ENCODE results near the gene PLEKHG3. TPM values are rescaled to one million over a fixed set of nuclear protein-coding genes. Genes with fewer than 3 reads are reported as not detected.

PLEKHG3 gene
- total RNA-seq, 2 experiments from 2014 or later: not detected

GRCh38 chr14:64770751-64771150 is 66.5 kb downstream of the PLEKHG3 start:
- POLR2A ChIA-PET: no interaction called here
- no peaks in the 10 kb centered on the region for H3K9me3 ChIP-seq (ENCODE audit: low read length)
- no peak overlapping the region for H3K4me2 ChIP-seq (ENCODE audit: low read length)
- H4K20me1 ChIP-seq (ENCODE audit: insufficient read depth, low read length): no peaks in the 10 kb centered on the region
- no peak for TF ChIP-seq EZH2phosphoT487 (IDR thresholded peaks at IDR 0.05; ENCODE audit: borderline replicate concordance, low read depth, low read length)
- no peak overlapping the region for H3K27ac ChIP-seq (ENCODE audit: low read depth, low read length, poor library complexity, severe bottlenecking)
- no peaks in the 10 kb centered on the region for H3K9me2 ChIP-seq (ENCODE audit: insufficient read depth, low read length)
- DNase-seq (ENCODE audit: low spot score): no peak
- no peaks in the 10 kb centered on the region for H3K36me3 ChIP-seq (ENCODE audit: insufficient read depth, low read length)
- CTCF ChIA-PET (ENCODE audit: unreplicated experiment): no interaction called here
- H3K4me3 ChIP-seq (ENCODE audit: low read depth, low read length, poor library complexity, severe bottlenecking): no peak overlapping the region
- no TSS peak for BruUV-seq (replicated peaks)
- H3K4me1 ChIP-seq (ENCODE audit: insufficient read depth, low read length, poor library complexity, severe bottlenecking): no peaks in the 10 kb centered on the region
- no peaks in the 10 kb centered on the region for H3K79me2 ChIP-seq (ENCODE audit: insufficient read depth, low read depth, low read length)
- intact Hi-C loops (cut with micrococcal nuclease; ENCODE audit: unreplicated experiment): no loop called here
- H2AFZ ChIP-seq (ENCODE audit: low read length): no peak overlapping the region

- ChIA-PET CTCF (ENCODE audit: unreplicated experiment) (interaction anchor here (0.6 kb wide), 1 partner anchor 11 kb away, joined by 4 read pairs; no protein-coding TSS in a partner anchor), POLR2A (no interaction called here)
- no peak for DNase-seq (ENCODE audit: low spot score)
- Histone ChIP-seq H2AFZ (ENCODE audit: low read length) (no peak overlapping the region), H3K9me3 (ENCODE audit: low read length) (no peaks in the 10 kb centered on the region), H3K27ac (ENCODE audit: low read depth, low read length, poor library complexity, severe bottlenecking) (no peak overlapping the region), H3K4me1 (ENCODE audit: insufficient read depth, low read length, poor library complexity, severe bottlenecking) (no peaks in the 10 kb centered on the region), H3K36me3 (ENCODE audit: insufficient read depth, low read length) (no peaks in the 10 kb centered on the region), H3K79me2 (ENCODE audit: insufficient read depth, low read depth, low read length) (no peaks in the 10 kb centered on the region), H3K4me2 (ENCODE audit: low read length) (no peak overlapping the region), H3K9me2 (ENCODE audit: insufficient read depth, low read length) (no peaks in the 10 kb centered on the region), H4K20me1 (ENCODE audit: insufficient read depth, low read length) (no peaks in the 10 kb centered on the region), H3K4me3 (ENCODE audit: low read depth, low read length, poor library complexity, severe bottlenecking) (no peak overlapping the region)
- intact Hi-C loops (cut with micrococcal nuclease; ENCODE audit: unreplicated experiment): no loop called here
- no TSS peak for BruUV-seq (replicated peaks)
- TF ChIP-seq CTCF (conservative IDR thresholded peaks at IDR 0.05; ENCODE audit: low read length) (no peak), EZH2phosphoT487 (IDR thresholded peaks at IDR 0.05; ENCODE audit: borderline replicate concordance, low read depth, low read length) (no peak)
Observed at GRCh38 chr14:64771161-64771560, 66.9 kb downstream of the PLEKHG3 start.

- Histone ChIP-seq H3K4me2 (ENCODE audit: low read length) (no peak overlapping the region), H3K9me2 (ENCODE audit: insufficient read depth, low read length) (no peaks in the 10 kb centered on the region), H3K36me3 (ENCODE audit: insufficient read depth, low read length) (no peaks in the 10 kb centered on the region), H3K79me2 (ENCODE audit: insufficient read depth, low read depth, low read length) (no peaks in the 10 kb centered on the region), H3K9me3 (ENCODE audit: low read length) (no peaks in the 10 kb centered on the region), H3K4me1 (ENCODE audit: insufficient read depth, low read length, poor library complexity, severe bottlenecking) (no peaks in the 10 kb centered on the region), H4K20me1 (ENCODE audit: insufficient read depth, low read length) (no peaks in the 10 kb centered on the region), H3K4me3 (ENCODE audit: low read depth, low read length, poor library complexity, severe bottlenecking) (no peak overlapping the region), H2AFZ (ENCODE audit: low read length) (no peak overlapping the region), H3K27ac (ENCODE audit: low read depth, low read length, poor library complexity, severe bottlenecking) (no peak overlapping the region)
- TF ChIP-seq CTCF (conservative IDR thresholded peaks at IDR 0.05; ENCODE audit: low read length): no peak
- TF ChIP-seq EZH2phosphoT487 (IDR thresholded peaks at IDR 0.05; ENCODE audit: borderline replicate concordance, low read depth, low read length): no peak
- BruUV-seq (replicated peaks): no TSS peak
- POLR2A ChIA-PET: interaction anchor here (1.0 kb wide), 1 partner anchor 9 kb away, joined by 3 read pairs; no protein-coding TSS in a partner anchor
- CTCF ChIA-PET (ENCODE audit: unreplicated experiment): no interaction called here
- intact Hi-C loops (cut with micrococcal nuclease; ENCODE audit: unreplicated experiment): no loop called here
- DNase-seq (ENCODE audit: low spot score): no peak
Observed at GRCh38 chr14:64772397-64772950, 68.2 kb downstream of the PLEKHG3 start.

All from OCI-LY7 (cell line).